ENCODE measurements around the gene FER.

FER gene

DNA sequence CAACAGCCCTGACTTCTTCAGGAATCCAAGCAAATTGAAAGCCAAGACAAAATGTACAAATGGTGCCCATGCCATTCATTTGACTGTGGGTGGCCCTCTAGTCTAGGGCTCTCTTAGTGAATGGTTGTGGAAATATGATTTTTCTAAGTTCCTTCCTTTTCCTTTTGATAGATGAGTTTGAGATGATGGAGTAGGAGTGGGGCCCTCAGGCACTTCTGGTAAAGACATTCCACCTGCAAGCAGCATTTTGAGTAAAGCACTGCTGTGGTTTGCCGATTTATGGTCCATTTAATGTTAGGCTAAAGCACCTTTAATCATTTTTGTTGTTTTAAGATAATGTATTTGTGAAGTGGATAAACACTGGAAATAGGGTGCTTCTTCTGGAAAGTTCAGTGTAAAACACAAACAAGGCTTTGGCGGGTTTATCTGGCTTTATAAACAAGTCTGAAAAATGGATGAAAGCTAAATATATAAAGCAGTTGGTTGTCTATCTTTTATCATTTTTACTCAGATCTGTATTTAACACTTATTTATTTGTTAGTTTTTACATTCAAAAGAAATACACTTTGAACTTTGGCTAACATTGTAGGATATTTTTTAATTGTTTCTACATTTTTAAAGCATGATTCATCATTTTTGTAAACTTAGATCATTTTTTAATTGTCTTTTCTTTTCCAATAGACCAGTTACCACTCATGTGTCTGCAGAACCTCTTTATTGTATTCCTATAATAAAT, 448.6 kb downstream of the FER start:
- Histone ChIP-seq H3K36me3 (ENCODE audit: insufficient read depth, low read length) (no peaks in the 10 kb centered on the region), H3K9me3 (ENCODE audit: low read length) (no peaks in the 10 kb centered on the region), H3K27ac (ENCODE audit: low read depth, low read length, poor library complexity, severe bottlenecking) (no peak overlapping the region), H3K27me3 (ENCODE audit: insufficient read depth, low read length) (no peaks in the 10 kb centered on the region), H3K79me2 (ENCODE audit: insufficient read depth, low read length) (no peaks in the 10 kb centered on the region), H2AFZ (ENCODE audit: low read length) (no peak overlapping the region), H3K4me3 (ENCODE audit: low read depth, low read length, poor library complexity, severe bottlenecking) (no peak overlapping the region), H4K20me1 (ENCODE audit: insufficient read depth, low read length) (no peaks in the 10 kb centered on the region), H3K4me2 (ENCODE audit: low read length) (no peak overlapping the region), H3K4me1 (ENCODE audit: insufficient read depth, low read length, severe bottlenecking) (no peaks in the 10 kb centered on the region), H3K9me2 (ENCODE audit: low read depth, low read length) (no peaks in the 10 kb centered on the region; the same call in 1 of the 2 replicates), H3F3A (ENCODE audit: insufficient read depth, low read length) (no peaks in the 10 kb centered on the region), H3K9ac (ENCODE audit: low read length) (no peak overlapping the region)
- TF ChIP-seq EZH2 (IDR thresholded peaks at IDR 0.05; ENCODE audit: borderline replicate concordance, low read length): no peak
- TF ChIP-seq, protein P1, sequence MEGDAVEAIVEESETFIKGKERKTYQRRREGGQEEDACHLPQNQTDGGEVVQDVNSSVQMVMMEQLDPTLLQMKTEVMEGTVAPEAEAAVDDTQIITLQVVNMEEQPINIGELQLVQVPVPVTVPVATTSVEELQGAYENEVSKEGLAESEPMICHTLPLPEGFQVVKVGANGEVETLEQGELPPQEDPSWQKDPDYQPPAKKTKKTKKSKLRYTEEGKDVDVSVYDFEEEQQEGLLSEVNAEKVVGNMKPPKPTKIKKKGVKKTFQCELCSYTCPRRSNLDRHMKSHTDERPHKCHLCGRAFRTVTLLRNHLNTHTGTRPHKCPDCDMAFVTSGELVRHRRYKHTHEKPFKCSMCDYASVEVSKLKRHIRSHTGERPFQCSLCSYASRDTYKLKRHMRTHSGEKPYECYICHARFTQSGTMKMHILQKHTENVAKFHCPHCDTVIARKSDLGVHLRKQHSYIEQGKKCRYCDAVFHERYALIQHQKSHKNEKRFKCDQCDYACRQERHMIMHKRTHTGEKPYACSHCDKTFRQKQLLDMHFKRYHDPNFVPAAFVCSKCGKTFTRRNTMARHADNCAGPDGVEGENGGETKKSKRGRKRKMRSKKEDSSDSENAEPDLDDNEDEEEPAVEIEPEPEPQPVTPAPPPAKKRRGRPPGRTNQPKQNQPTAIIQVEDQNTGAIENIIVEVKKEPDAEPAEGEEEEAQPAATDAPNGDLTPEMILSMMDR (IDR thresholded peaks at IDR 0.05; ENCODE audit: low read length): no peak

DNA sequence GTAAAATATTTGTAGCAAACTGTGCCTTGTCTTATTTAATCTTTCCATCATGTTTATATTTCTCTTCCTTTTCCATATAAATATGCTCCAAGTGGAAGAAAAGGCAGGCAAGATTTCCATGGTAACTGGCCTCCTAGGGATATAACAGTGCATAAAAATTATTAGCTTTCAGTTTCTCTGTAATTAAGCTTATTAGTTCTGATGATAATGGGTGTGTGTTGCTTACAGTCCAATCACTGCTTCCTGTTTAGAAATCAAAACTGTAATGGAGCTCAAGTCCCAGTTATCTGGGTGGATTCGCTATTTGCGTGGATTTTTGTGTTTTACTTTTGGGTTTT, 449.1 kb downstream of the FER start:
- no peak overlapping the region for H3K4me2 ChIP-seq (ENCODE audit: low read length)
- no peaks in the 10 kb centered on the region for H3K27me3 ChIP-seq (ENCODE audit: insufficient read depth, low read length)
- no peaks in the 10 kb centered on the region; the same call in 1 of the 2 replicates for H3K9me2 ChIP-seq (ENCODE audit: low read depth, low read length)
- H4K20me1 ChIP-seq (ENCODE audit: insufficient read depth, low read length): no peaks in the 10 kb centered on the region
- H3F3A ChIP-seq (ENCODE audit: insufficient read depth, low read length): no peaks in the 10 kb centered on the region
- no peaks in the 10 kb centered on the region for H3K4me1 ChIP-seq (ENCODE audit: insufficient read depth, low read length, severe bottlenecking)
- no peak overlapping the region for H3K4me3 ChIP-seq (ENCODE audit: low read depth, low read length, poor library complexity, severe bottlenecking)
- no peak overlapping the region for H2AFZ ChIP-seq (ENCODE audit: low read length)
- H3K36me3 ChIP-seq (ENCODE audit: insufficient read depth, low read length): no peaks in the 10 kb centered on the region
- H3K9me3 ChIP-seq (ENCODE audit: low read length): no peaks in the 10 kb centered on the region
- TF ChIP-seq, protein P1 (IDR thresholded peaks at IDR 0.05; ENCODE audit: low read length): no peak
- no peak for TF ChIP-seq EZH2 (IDR thresholded peaks at IDR 0.05; ENCODE audit: borderline replicate concordance, low read length)
- no peak overlapping the region for H3K9ac ChIP-seq (ENCODE audit: low read length)
- no peaks in the 10 kb centered on the region for H3K79me2 ChIP-seq (ENCODE audit: insufficient read depth, low read length)
- no peak overlapping the region for H3K27ac ChIP-seq (ENCODE audit: low read depth, low read length, poor library complexity, severe bottlenecking)

DNA sequence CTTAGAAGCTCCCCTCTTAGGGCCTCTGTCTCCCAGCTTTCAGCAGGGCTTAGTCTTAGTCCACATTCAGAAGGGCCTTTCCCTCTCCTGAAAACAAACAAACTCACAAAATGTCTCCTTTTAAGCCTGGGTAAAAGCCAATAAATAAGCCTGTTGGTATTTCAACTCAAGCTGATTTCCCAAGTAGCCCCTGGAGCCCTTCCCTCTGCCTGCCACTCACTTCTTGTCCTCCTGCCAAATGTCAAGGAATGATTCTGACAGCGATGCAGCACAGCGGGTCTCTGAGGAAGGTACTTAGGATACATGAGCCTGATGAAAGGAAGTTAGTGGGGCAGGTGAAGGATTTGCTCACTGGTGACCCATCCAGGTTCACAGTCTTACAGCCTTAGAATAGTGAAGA, 451.6 kb downstream of the FER start:
- H3K27ac ChIP-seq (ENCODE audit: low read depth, low read length, poor library complexity, severe bottlenecking): no peak overlapping the region
- no peaks in the 10 kb centered on the region for H3K36me3 ChIP-seq (ENCODE audit: insufficient read depth, low read length)
- H3K9ac ChIP-seq (ENCODE audit: low read length): no peak overlapping the region
- no peaks in the 10 kb centered on the region for H3K27me3 ChIP-seq (ENCODE audit: insufficient read depth, low read length)
- TF ChIP-seq, protein P1 (IDR thresholded peaks at IDR 0.05; ENCODE audit: low read length): no peak
- no peak for TF ChIP-seq EZH2 (IDR thresholded peaks at IDR 0.05; ENCODE audit: borderline replicate concordance, low read length)
- no peak overlapping the region for H3K4me2 ChIP-seq (ENCODE audit: low read length)
- no peaks in the 10 kb centered on the region for H3K4me1 ChIP-seq (ENCODE audit: insufficient read depth, low read length, severe bottlenecking)
- H2AFZ ChIP-seq (ENCODE audit: low read length): no peak overlapping the region
- no peaks in the 10 kb centered on the region for H3K79me2 ChIP-seq (ENCODE audit: insufficient read depth, low read length)
- no peaks in the 10 kb centered on the region for H3F3A ChIP-seq (ENCODE audit: insufficient read depth, low read length)
- H3K4me3 ChIP-seq (ENCODE audit: low read depth, low read length, poor library complexity, severe bottlenecking): no peak overlapping the region
- no peaks in the 10 kb centered on the region for H4K20me1 ChIP-seq (ENCODE audit: insufficient read depth, low read length)
- no peaks in the 10 kb centered on the region; the same call in 1 of the 2 replicates for H3K9me2 ChIP-seq (ENCODE audit: low read depth, low read length)
- H3K9me3 ChIP-seq (ENCODE audit: low read length): no peaks in the 10 kb centered on the region
